MM.1S (cell line): ENCODE data around the gene SYNE1.

Experiments
- EZH2 ChIP-seq: fragments of 300-600 bp; sonication (generic); optimal IDR thresholded peaks from 2 replicates; pipeline ENCODE3; 2017; ENCODE audit warnings: low read depth, mild to moderate bottlenecking, antibody characterized with exemption, low read length, mixed read lengths
- TF ChIP-seq, protein P1 (sequence below): fragments of 300-600 bp; sonication (generic); IDR thresholded peaks from 2 replicates; pipeline ENCODE4 v1.5.1; 2016; ENCODE audit warnings: antibody characterized with exemption, low read length, mixed read lengths

GRCh38 chr6:152305672-152306071 is 331.5 kb downstream of the SYNE1 start:
- TF ChIP-seq, protein P1, sequence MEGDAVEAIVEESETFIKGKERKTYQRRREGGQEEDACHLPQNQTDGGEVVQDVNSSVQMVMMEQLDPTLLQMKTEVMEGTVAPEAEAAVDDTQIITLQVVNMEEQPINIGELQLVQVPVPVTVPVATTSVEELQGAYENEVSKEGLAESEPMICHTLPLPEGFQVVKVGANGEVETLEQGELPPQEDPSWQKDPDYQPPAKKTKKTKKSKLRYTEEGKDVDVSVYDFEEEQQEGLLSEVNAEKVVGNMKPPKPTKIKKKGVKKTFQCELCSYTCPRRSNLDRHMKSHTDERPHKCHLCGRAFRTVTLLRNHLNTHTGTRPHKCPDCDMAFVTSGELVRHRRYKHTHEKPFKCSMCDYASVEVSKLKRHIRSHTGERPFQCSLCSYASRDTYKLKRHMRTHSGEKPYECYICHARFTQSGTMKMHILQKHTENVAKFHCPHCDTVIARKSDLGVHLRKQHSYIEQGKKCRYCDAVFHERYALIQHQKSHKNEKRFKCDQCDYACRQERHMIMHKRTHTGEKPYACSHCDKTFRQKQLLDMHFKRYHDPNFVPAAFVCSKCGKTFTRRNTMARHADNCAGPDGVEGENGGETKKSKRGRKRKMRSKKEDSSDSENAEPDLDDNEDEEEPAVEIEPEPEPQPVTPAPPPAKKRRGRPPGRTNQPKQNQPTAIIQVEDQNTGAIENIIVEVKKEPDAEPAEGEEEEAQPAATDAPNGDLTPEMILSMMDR, result no peak
- no peak for TF ChIP-seq EZH2
